GM12874 (cell line): Measurements from ENCODE around the gene SSH3.

Experiments used
- CTCF ChIP-seq: IDR thresholded peaks from 2 replicates; pipeline ENCODE4 v1.5.1; 2011; ENCODE audit warnings: low read depth, mild to moderate bottlenecking, control low read depth, low read length, moderate library complexity; ENCODE audit not compliant: insufficient read depth

The SSH3 gene

GRCh38 chr11:67276781-67277230 lies 26.5 kb upstream of the SSH3 start:
- peak; percentile 35; the same call in 1 of the 2 replicates for TF ChIP-seq CTCF

GRCh38 chr11:67277231-67277961 lies 25.9 kb upstream of the SSH3 start:
- TF ChIP-seq CTCF, result no peak

GRCh38 chr11:67278135-67278938 lies 25.0 kb upstream of the SSH3 start:
- no peak for TF ChIP-seq CTCF

GRCh38 chr11:67278939-67279588 lies 24.3 kb upstream of the SSH3 start:
- TF ChIP-seq CTCF, result no peak

GRCh38 chr11:67279589-67280340 lies 23.6 kb upstream of the SSH3 start:
- no peak for TF ChIP-seq CTCF

- no peak for TF ChIP-seq CTCF
These were observed 23.0 kb upstream of the SSH3 start for GRCh38 chr11:67280341-67280787.
